ENCODE data around the gene GDF2.

DNA sequence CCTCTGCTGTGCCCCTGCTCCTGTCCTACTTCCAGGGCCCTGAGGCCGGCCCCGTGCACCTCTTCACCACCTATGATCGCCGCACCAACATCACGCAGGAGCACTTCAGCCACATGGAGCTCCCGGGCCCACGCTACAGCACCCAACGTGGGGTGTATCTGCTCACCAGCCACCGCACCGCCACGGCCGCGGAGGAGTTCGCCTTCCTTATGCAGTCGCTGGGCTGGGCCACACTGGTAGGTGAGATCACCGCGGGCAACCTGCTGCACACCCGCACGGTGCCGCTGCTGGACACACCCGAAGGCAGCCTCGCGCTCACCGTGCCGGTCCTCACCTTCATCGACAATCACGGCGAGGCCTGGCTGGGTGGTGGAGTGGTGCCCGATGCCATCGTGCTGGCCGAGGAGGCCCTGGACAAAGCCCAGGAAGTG is 27.7 kb downstream of the GDF2 start:
- TF ChIP-seq, protein P1, sequence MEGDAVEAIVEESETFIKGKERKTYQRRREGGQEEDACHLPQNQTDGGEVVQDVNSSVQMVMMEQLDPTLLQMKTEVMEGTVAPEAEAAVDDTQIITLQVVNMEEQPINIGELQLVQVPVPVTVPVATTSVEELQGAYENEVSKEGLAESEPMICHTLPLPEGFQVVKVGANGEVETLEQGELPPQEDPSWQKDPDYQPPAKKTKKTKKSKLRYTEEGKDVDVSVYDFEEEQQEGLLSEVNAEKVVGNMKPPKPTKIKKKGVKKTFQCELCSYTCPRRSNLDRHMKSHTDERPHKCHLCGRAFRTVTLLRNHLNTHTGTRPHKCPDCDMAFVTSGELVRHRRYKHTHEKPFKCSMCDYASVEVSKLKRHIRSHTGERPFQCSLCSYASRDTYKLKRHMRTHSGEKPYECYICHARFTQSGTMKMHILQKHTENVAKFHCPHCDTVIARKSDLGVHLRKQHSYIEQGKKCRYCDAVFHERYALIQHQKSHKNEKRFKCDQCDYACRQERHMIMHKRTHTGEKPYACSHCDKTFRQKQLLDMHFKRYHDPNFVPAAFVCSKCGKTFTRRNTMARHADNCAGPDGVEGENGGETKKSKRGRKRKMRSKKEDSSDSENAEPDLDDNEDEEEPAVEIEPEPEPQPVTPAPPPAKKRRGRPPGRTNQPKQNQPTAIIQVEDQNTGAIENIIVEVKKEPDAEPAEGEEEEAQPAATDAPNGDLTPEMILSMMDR (IDR thresholded peaks at IDR 0.05; ENCODE audit: low read length): no peak
- TF ChIP-seq EZH2 (IDR thresholded peaks at IDR 0.05; ENCODE audit: borderline replicate concordance, low read length): no peak
